ENCODE results near the gene CSF3R.

Gene CSF3R

DNA sequence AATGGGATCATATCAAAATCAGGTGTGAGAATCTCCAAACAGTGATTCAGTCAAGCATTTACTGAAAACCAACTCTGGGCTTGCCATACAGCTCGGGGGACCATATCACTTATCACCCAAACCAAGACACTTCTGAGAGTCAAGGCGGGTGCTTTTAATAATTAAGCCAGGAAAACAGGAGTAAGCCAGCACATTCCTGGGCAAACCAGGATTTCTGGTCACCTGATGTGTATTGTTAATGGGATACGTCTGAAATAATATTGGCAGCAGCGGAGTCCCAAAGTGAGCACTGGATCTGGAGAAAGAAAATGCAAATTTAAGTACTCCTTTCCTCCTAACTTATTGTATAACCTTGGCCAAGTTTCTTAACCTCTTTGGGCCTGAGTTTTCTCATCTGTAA lies 50.1 kb downstream of the CSF3R start:
- H3K4me3 ChIP-seq (ENCODE audit: control insufficient read depth, low read depth, low read length), result no peak overlapping the region
- TF ChIP-seq CTCF (IDR thresholded peaks at IDR 0.05; ENCODE audit: control insufficient read depth, insufficient read depth, low read depth, low read length, missing control alignments), result no peak
- no peak for DNase-seq (ENCODE audit: low read depth)

- no peak for DNase-seq (ENCODE audit: low read depth)
- H3K4me3 ChIP-seq (ENCODE audit: control insufficient read depth, low read depth, low read length), result no peak overlapping the region
- TF ChIP-seq CTCF (IDR thresholded peaks at IDR 0.05; ENCODE audit: control insufficient read depth, insufficient read depth, low read depth, low read length, missing control alignments), result no peak
Measured at GRCh38 chr1:36425791-36426190, 56.9 kb downstream of the CSF3R start.

DNA sequence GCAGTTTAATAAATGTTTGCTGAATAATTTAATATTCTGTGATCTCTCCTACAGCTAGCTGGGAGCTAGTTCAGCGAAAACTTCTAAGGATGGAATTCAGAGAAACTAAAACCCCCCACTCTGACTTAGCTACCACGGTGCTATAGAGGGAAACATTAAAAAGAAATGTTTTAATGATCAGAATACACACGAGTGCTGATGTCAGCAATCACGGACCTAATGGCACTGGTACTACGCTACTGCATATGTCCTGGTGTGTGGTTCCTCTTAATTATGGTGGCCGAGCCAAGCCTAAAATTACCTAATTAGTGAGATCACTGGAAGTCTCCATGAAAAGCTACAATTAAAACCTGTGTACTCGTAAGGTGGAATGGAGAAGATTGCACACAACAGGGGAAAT lies 61.1 kb downstream of the CSF3R start:
- DNase-seq (ENCODE audit: low read depth), result no peak
- TF ChIP-seq CTCF (IDR thresholded peaks at IDR 0.05; ENCODE audit: control insufficient read depth, insufficient read depth, low read depth, low read length, missing control alignments), result no peak
- no peak overlapping the region for H3K4me3 ChIP-seq (ENCODE audit: control insufficient read depth, low read depth, low read length)

DNA sequence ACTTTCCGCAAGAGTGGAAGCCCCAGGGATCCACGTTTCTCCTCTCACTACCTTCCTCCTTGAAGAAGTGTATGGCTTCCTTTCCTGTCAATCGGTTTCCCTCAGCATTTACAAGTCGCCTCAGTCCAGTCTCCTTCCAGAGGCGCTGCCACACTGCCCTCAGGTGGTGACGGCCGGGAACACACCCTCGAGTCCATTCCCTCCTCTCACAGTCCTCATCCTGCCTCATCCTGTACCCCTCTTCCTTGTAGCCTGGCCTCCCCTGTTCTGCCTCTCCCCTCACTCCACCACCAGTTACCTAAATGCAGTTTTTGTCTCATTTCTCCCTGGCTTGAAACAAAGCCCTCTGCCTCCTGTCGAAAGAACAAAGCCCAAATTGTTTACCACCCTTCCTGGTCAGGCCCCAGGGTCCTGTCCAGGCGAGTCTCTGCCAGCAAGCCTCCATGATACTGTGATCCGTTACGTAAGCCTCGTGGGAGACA lies 61.8 kb downstream of the CSF3R start:
- no peak overlapping the region for H3K4me3 ChIP-seq (ENCODE audit: control insufficient read depth, low read depth, low read length)
- DNase-seq (ENCODE audit: low read depth), result peak; percentile 46
- TF ChIP-seq CTCF (IDR thresholded peaks at IDR 0.05; ENCODE audit: control insufficient read depth, insufficient read depth, low read depth, low read length, missing control alignments), result peak; percentile 97

GRCh38 chr1:36420409-36420808 lies 62.3 kb downstream of the CSF3R start:
- no peak for DNase-seq (ENCODE audit: low read depth)
- H3K4me3 ChIP-seq (ENCODE audit: control insufficient read depth, low read depth, low read length), result no peak overlapping the region
- TF ChIP-seq CTCF (IDR thresholded peaks at IDR 0.05; ENCODE audit: control insufficient read depth, insufficient read depth, low read depth, low read length, missing control alignments), result no peak

GRCh38 chr1:36419569-36419968 lies 63.1 kb downstream of the CSF3R start:
- DNase-seq (ENCODE audit: low read depth), result no peak
- H3K4me3 ChIP-seq (ENCODE audit: control insufficient read depth, low read depth, low read length), result no peak overlapping the region
- no peak for TF ChIP-seq CTCF (IDR thresholded peaks at IDR 0.05; ENCODE audit: control insufficient read depth, insufficient read depth, low read depth, low read length, missing control alignments)

DNA sequence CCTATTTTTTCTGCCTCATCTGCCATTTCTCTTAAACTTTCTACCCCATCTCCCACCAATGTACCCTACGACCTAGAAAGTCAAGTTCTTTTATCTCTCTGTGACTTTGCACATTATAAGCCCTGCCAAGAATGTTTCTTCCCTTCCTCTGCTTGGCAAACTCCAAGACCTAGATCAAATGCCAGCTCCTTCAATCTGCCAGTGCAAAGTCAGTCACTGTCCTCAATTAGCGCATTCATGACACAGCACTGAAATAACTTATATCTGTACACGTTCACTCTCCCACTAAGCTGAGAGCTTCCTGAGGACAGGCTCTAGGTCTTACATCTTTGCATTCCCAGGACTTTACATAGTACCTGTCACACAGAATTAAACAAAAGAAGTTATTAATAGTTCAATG lies 63.6 kb downstream of the CSF3R start:
- no peak for DNase-seq (ENCODE audit: low read depth)
- no peak for TF ChIP-seq CTCF (IDR thresholded peaks at IDR 0.05; ENCODE audit: control insufficient read depth, insufficient read depth, low read depth, low read length, missing control alignments)

More for the DNA sequence above, 63.6 kb downstream of the CSF3R start:
- no peak overlapping the region for H3K4me3 ChIP-seq (ENCODE audit: control insufficient read depth, low read depth, low read length)
